Lower lobe of right lung (tissue), 2 donors: ENCODE results near the gene MYO1B. TPM values are rescaled to one million over a fixed set of nuclear protein-coding genes. Genes with fewer than 3 reads are reported as not detected.
A peak's percentile ranks its signal among the peaks of the same experiment; 100 is the strongest.

Source experiments
- ATAC-seq, 2 donors: fragments of 200-7000 bp; cut with Tn5 transposase; one replicate each; pipeline ENCODE4 v1.9.1; 2020 to 2022; ENCODE audit warnings: mild to moderate bottlenecking in 2 of 2, moderate library complexity in 2 of 2
- DNase-seq: peaks from one replicate; pipeline ENCODE4 v3.0.0-alpha.2; 2020
- H3K27ac ChIP-seq: fragments of 200-600 bp; one replicate; pipeline ENCODE4 v1.8.0; 2022
- H3K27me3 ChIP-seq: fragments of 200-600 bp; one replicate; pipeline ENCODE4 v1.8.0; 2022; ENCODE audit warnings: low read depth
- H3K36me3 ChIP-seq: fragments of 200-600 bp; one replicate; pipeline ENCODE4 v1.8.0; 2022; ENCODE audit warnings: mild to moderate bottlenecking
- H3K4me1 ChIP-seq: fragments of 200-600 bp; one replicate; pipeline ENCODE4 v1.8.0; 2022
- H3K4me3 ChIP-seq: fragments of 200-600 bp; one replicate; pipeline ENCODE4 v1.8.0; 2022; ENCODE audit warnings: mild to moderate bottlenecking
- H3K9me3 ChIP-seq: fragments of 200-600 bp; one replicate; pipeline ENCODE4 v1.8.0; 2022
- CTCF ChIP-seq: fragments of 200-600 bp; IDR thresholded peaks from one replicate; pipeline ENCODE4 v1.8.0; 2022; ENCODE audit warnings: antibody characterized with exemption, mild to moderate bottlenecking
- intact Hi-C: fragments of 100-400 bp; cut with DNase I; formaldehyde crosslinking; loops from one replicate; pipeline ENCODE4 v1.11.0; 2022
- total RNA-seq: library from RNA; stranded (reverse); fragmentation: NEBNext Ultra II Directional; extraction: Animal tissue kit (Norgen Biotek cat#: 25700); gene quantifications from one replicate; pipeline ENCODE4 v1.2.1, GENCODE V29; 2021
- donor health status: DM: no; HTN: yes; CAD: no; lungs with severe emphysema.

Gene MYO1B
- total RNA-seq, 1 donor from 2014 or later: 123 TPM

- no peak for TF ChIP-seq CTCF
- no peaks in the 10 kb centered on the region for H3K4me1 ChIP-seq
- peaks cover 78% of the 10 kb centered on the region for H3K36me3 ChIP-seq
These were observed 169.9 kb downstream of the MYO1B start for GRCh38 chr2:191415101-191415500.

GRCh38 chr2:191415858-191416257 lies 170.7 kb downstream of the MYO1B start:
- DNase-seq (no peak), ATAC-seq (no peak)
- no peak overlapping the region for H3K27ac ChIP-seq
- intact Hi-C loops: no loop called here
- H3K4me1 ChIP-seq: no peaks in the 10 kb centered on the region
- TF ChIP-seq CTCF: no peak
- peaks cover 78% of the 10 kb centered on the region for H3K36me3 ChIP-seq
- H3K9me3 ChIP-seq: no peaks in the 10 kb centered on the region
- H3K4me3 ChIP-seq: no peak overlapping the region
- no peaks in the 10 kb centered on the region for H3K27me3 ChIP-seq

More at GRCh38 chr2:191415101-191415500, 169.9 kb downstream of the MYO1B start:
- Histone ChIP-seq H3K9me3 (no peaks in the 10 kb centered on the region), H3K27ac (no peak overlapping the region), H3K27me3 (no peaks in the 10 kb centered on the region), H3K4me3 (no peak overlapping the region)
- no peak for DNase-seq
- intact Hi-C loops: no loop called here
- ATAC-seq: no peak

- no peak for TF ChIP-seq CTCF
- no peak overlapping the region for H3K4me3 ChIP-seq
- no peaks in the 10 kb centered on the region for H3K9me3 ChIP-seq
- peaks cover 64% of the 10 kb centered on the region for H3K36me3 ChIP-seq
- no peaks in the 10 kb centered on the region for H3K27me3 ChIP-seq
- no peak overlapping the region for H3K27ac ChIP-seq
- ATAC-seq (peak; percentile 5 to 21), DNase-seq (no peak)
- intact Hi-C loops: no loop called here
- no peaks in the 10 kb centered on the region for H3K4me1 ChIP-seq
These were observed 172.5 kb downstream of the MYO1B start for GRCh38 chr2:191417746-191418145.

- H3K36me3 ChIP-seq: peaks cover 39% of the 10 kb centered on the region
- intact Hi-C loops: no loop called here
- H3K4me3 ChIP-seq: no peak overlapping the region
- no peaks in the 10 kb centered on the region for H3K4me1 ChIP-seq
- no peaks in the 10 kb centered on the region for H3K9me3 ChIP-seq
- no peak for TF ChIP-seq CTCF
- no peaks in the 10 kb centered on the region for H3K27me3 ChIP-seq
- DNase-seq (no peak), ATAC-seq (no peak)
- H3K27ac ChIP-seq: no peak overlapping the region
These were observed 176.7 kb downstream of the MYO1B start for GRCh38 chr2:191421950-191422349.

- intact Hi-C loops: no loop called here
- DNase-seq (no peak), ATAC-seq (peak in 1 of 2 donors; percentile 26)
- peaks cover 14% of the 10 kb centered on the region for H3K36me3 ChIP-seq
- no peak overlapping the region for H3K27ac ChIP-seq
- no peak for TF ChIP-seq CTCF
- H3K4me3 ChIP-seq: no peak overlapping the region
- no peaks in the 10 kb centered on the region for H3K27me3 ChIP-seq
- no peaks in the 10 kb centered on the region for H3K9me3 ChIP-seq
- no peaks in the 10 kb centered on the region for H3K4me1 ChIP-seq
These were observed 181.8 kb downstream of the MYO1B start for GRCh38 chr2:191427031-191427430.

GRCh38 chr2:191428141-191428540 lies 182.9 kb downstream of the MYO1B start:
- ATAC-seq (no peak), DNase-seq (no peak)
- no peaks in the 10 kb centered on the region for H3K27me3 ChIP-seq
- H3K4me3 ChIP-seq: no peak overlapping the region
- peaks cover 14% of the 10 kb centered on the region for H3K36me3 ChIP-seq
- intact Hi-C loops: no loop called here
- no peak overlapping the region for H3K27ac ChIP-seq
- H3K4me1 ChIP-seq: no peaks in the 10 kb centered on the region
- H3K9me3 ChIP-seq: no peaks in the 10 kb centered on the region
- TF ChIP-seq CTCF: no peak
